Measurements from ENCODE around the gene ELF2. TPM values are rescaled to one million over a fixed set of nuclear protein-coding genes. Genes with fewer than 3 reads are reported as not detected.
"Not testable (repeated sequence)": the region's sequence is repeated elsewhere in the genome, so short reads cannot be mapped to it uniquely, and the experiment has no call there.

Gene ELF2
- polyA plus RNA-seq, 1 donor from 2014 or later: 105 TPM

- no peak for TF ChIP-seq CTCF (IDR thresholded peaks at IDR 0.05; ENCODE audit: poor library complexity, severe bottlenecking)
- Histone ChIP-seq H3K36me3 (ENCODE audit: insufficient read depth, low read length) (no peaks in the 10 kb centered on the region), H4K20me1 (ENCODE audit: insufficient read depth) (no peaks in the 10 kb centered on the region)
Observed at GRCh38 chr4:139076016-139076744, 100.8 kb downstream of the ELF2 start.

GRCh38 chr4:139060591-139060990 lies 116.4 kb downstream of the ELF2 start:
- Histone ChIP-seq H3K27ac (ENCODE audit: low read length) (no peak overlapping the region), H3K9me2 (ENCODE audit: insufficient read depth, low read length) (no peaks in the 10 kb centered on the region), H3K27me3 (ENCODE audit: insufficient read depth, low read depth, low read length) (no peaks in the 10 kb centered on the region), H3K4me3 (ENCODE audit: low read length) (no peak overlapping the region), H3K4me2 (ENCODE audit: low read length) (no peak overlapping the region), H2AFZ (ENCODE audit: low read depth, low read length) (no peak overlapping the region), H3K9me3 (ENCODE audit: low read length) (no peaks in the 10 kb centered on the region), H3K79me2 (replicated peaks; ENCODE audit: insufficient read depth, low read length) (peaks cover 3% of the 10 kb centered on the region), H3K36me3 (ENCODE audit: insufficient read depth, low read length) (peaks cover 9% of the 10 kb centered on the region), H4K20me1 (ENCODE audit: insufficient read depth) (no peaks in the 10 kb centered on the region), H3F3A (ENCODE audit: insufficient read depth, low read length, poor library complexity, severe bottlenecking) (no peaks in the 10 kb centered on the region), H3K9ac (ENCODE audit: low read length) (no peak overlapping the region)
- TF ChIP-seq RAD21 (conservative IDR thresholded peaks at IDR 0.05) (no peak), EZH2 (IDR thresholded peaks at IDR 0.05; ENCODE audit: borderline replicate concordance, insufficient read depth, low read length, poor library complexity, severe bottlenecking) (no peak)

More at GRCh38 chr4:139076016-139076744, 100.8 kb downstream of the ELF2 start:
- Histone ChIP-seq H3K9me3 (ENCODE audit: low read length) (no peaks in the 10 kb centered on the region), H3K4me3 (ENCODE audit: low read length) (no peak overlapping the region), H3K79me2 (replicated peaks; ENCODE audit: insufficient read depth, low read length) (peaks cover 43% of the 10 kb centered on the region), H3F3A (ENCODE audit: insufficient read depth, low read length, poor library complexity, severe bottlenecking) (no peaks in the 10 kb centered on the region), H3K4me2 (ENCODE audit: low read length) (no peak overlapping the region), H3K9ac (ENCODE audit: low read length) (no peak overlapping the region), H3K27ac (ENCODE audit: low read length) (no peak overlapping the region), H2AFZ (ENCODE audit: low read depth, low read length) (no peak overlapping the region), H3K27me3 (ENCODE audit: insufficient read depth, low read depth, low read length) (no peaks in the 10 kb centered on the region), H3K9me2 (ENCODE audit: insufficient read depth, low read length) (no peaks in the 10 kb centered on the region)

GRCh38 chr4:139059026-139059425 lies 118.0 kb downstream of the ELF2 start:
- not testable (repeated sequence) for H3K27me3 ChIP-seq (ENCODE audit: insufficient read depth, low read depth, low read length); H3K4me2 ChIP-seq (ENCODE audit: low read length); H3K27ac ChIP-seq (ENCODE audit: low read length); H2AFZ ChIP-seq (ENCODE audit: low read depth, low read length); H3K79me2 ChIP-seq (replicated peaks; ENCODE audit: insufficient read depth, low read length); H3F3A ChIP-seq (ENCODE audit: insufficient read depth, low read length, poor library complexity, severe bottlenecking); H3K4me3 ChIP-seq (ENCODE audit: low read length); H3K9me3 ChIP-seq (ENCODE audit: low read length); H4K20me1 ChIP-seq (ENCODE audit: insufficient read depth); H3K9ac ChIP-seq (ENCODE audit: low read length); H3K36me3 ChIP-seq (ENCODE audit: insufficient read depth, low read length); H3K9me2 ChIP-seq (ENCODE audit: insufficient read depth, low read length)

GRCh38 chr4:139054791-139055505 lies 122.1 kb downstream of the ELF2 start:
- no peak overlapping the region for H3K9ac ChIP-seq (ENCODE audit: low read length)
- H2AFZ ChIP-seq (ENCODE audit: low read depth, low read length): no peak overlapping the region
- H3K79me2 ChIP-seq (replicated peaks; ENCODE audit: insufficient read depth, low read length): peaks cover 3% of the 10 kb centered on the region
- H3F3A ChIP-seq (ENCODE audit: insufficient read depth, low read length, poor library complexity, severe bottlenecking): no peaks in the 10 kb centered on the region
- H3K27ac ChIP-seq (ENCODE audit: low read length): no peak overlapping the region
- no peaks in the 10 kb centered on the region for H3K9me3 ChIP-seq (ENCODE audit: low read length)
- H3K36me3 ChIP-seq (ENCODE audit: insufficient read depth, low read length): peaks cover 9% of the 10 kb centered on the region
- no peak overlapping the region for H3K4me2 ChIP-seq (ENCODE audit: low read length)
- no peaks in the 10 kb centered on the region for H4K20me1 ChIP-seq (ENCODE audit: insufficient read depth)
- H3K9me2 ChIP-seq (ENCODE audit: insufficient read depth, low read length): no peaks in the 10 kb centered on the region
- no peak overlapping the region for H3K4me3 ChIP-seq (ENCODE audit: low read length)
- TF ChIP-seq CTCF (IDR thresholded peaks at IDR 0.05; ENCODE audit: poor library complexity, severe bottlenecking): no peak
- no peaks in the 10 kb centered on the region for H3K27me3 ChIP-seq (ENCODE audit: insufficient read depth, low read depth, low read length)

Data from neural cell (in vitro differentiated cells).